Mesenchymal stem cell (in vitro differentiated cells and primary cell): ENCODE data around the gene VAV2.

Source experiments
- DNase-seq: peaks from one replicate; pipeline ENCODE4 v3.0.0-alpha.2; 2013
- H2AFZ ChIP-seq: one replicate; pipeline ENCODE4 v1.6.1; 2013; ENCODE audit warnings: low read depth, mild to moderate bottlenecking, control low read depth, inconsistent platforms, low read length, moderate library complexity
- H2AK5ac ChIP-seq: 2 replicates; pipeline ENCODE4 v1.6.1; 2013; ENCODE audit warnings: low read length, moderate library complexity, mild to moderate bottlenecking, inconsistent platforms; ENCODE audit not compliant: severe bottlenecking
- H2BK120ac ChIP-seq: one replicate; pipeline ENCODE4 v1.6.1; 2013; ENCODE audit warnings: low read depth, mild to moderate bottlenecking, inconsistent platforms, low read length, moderate library complexity
- H2BK12ac ChIP-seq, 2 experiments: one replicate each; pipeline ENCODE4 v1.6.1; 2013; ENCODE audit warnings: inconsistent platforms in 2 of 2, low read length in 2 of 2, mild to moderate bottlenecking in 2 of 2, moderate library complexity in 2 of 2, control low read depth in 1 of 2
- H2BK15ac ChIP-seq: one replicate; pipeline ENCODE4 v1.6.1; 2013; ENCODE audit warnings: mild to moderate bottlenecking, low read depth, inconsistent platforms; ENCODE audit not compliant: poor library complexity, severe bottlenecking
- H2BK5ac ChIP-seq: 2 replicates; pipeline ENCODE4 v1.6.1; 2013; ENCODE audit warnings: low read depth, mild to moderate bottlenecking, low read length, control low read depth, inconsistent platforms; ENCODE audit not compliant: poor library complexity, severe bottlenecking
- H3K14ac ChIP-seq, 2 experiments: one replicate each; pipeline ENCODE4 v1.6.1; 2013; ENCODE audit warnings: inconsistent platforms in 2 of 2, low read length in 2 of 2, control low read depth in 1 of 2, mild to moderate bottlenecking in 1 of 2, moderate library complexity in 1 of 2
- H3K18ac ChIP-seq, 2 experiments: one replicate each; pipeline ENCODE4 v1.6.1; 2013; ENCODE audit warnings: inconsistent platforms in 2 of 2, low read length in 2 of 2, control low read depth in 1 of 2, low read depth in 1 of 2, mild to moderate bottlenecking in 1 of 2
- H3K23ac ChIP-seq, 2 experiments: one replicate each; pipeline ENCODE4 v1.6.1; 2013; ENCODE audit warnings: inconsistent platforms in 2 of 2, low read length in 2 of 2, mild to moderate bottlenecking in 2 of 2, moderate library complexity in 2 of 2, control low read depth in 1 of 2
- H3K27ac ChIP-seq: 2 replicates; pipeline ENCODE4 v1.5.1; 2013; ENCODE audit warnings: mild to moderate bottlenecking, moderate library complexity, low read length, control low read depth, inconsistent platforms; ENCODE audit not compliant: poor library complexity, severe bottlenecking
- H3K27me3 ChIP-seq, 2 experiments: 2 replicates each; pipeline versions ENCODE4 v1.6.1 to v1.7.0; 2013; ENCODE audit warnings: low read length in 2 of 2, mild to moderate bottlenecking in 2 of 2, moderate library complexity in 2 of 2, control low read depth in 1 of 2, inconsistent platforms in 1 of 2; ENCODE audit not compliant: control insufficient read depth in 1 of 2, insufficient read depth in 1 of 2
- H3K36me3 ChIP-seq, 2 experiments: 2 replicates each; pipeline versions ENCODE4 v1.6.1 to v1.7.0; 2013; ENCODE audit warnings: low read length in 2 of 2, control low read depth in 1 of 2, inconsistent platforms in 1 of 2, low read depth in 1 of 2, mild to moderate bottlenecking in 1 of 2; ENCODE audit not compliant: insufficient read depth in 2 of 2, control insufficient read depth in 1 of 2
- H3K4ac ChIP-seq, 2 experiments: one replicate each; pipeline ENCODE4 v1.6.1; 2013; ENCODE audit warnings: inconsistent platforms in 2 of 2, low read length in 2 of 2, mild to moderate bottlenecking in 2 of 2, moderate library complexity in 2 of 2, control low read depth in 1 of 2, low read depth in 1 of 2
- H3K4me1 ChIP-seq: 2 replicates; pipeline ENCODE4 v1.6.1; 2013; ENCODE audit warnings: low read depth, low read length, control low read depth; ENCODE audit not compliant: control insufficient read depth, insufficient read depth
- H3K4me2 ChIP-seq: 2 replicates; pipeline ENCODE4 v1.6.1; 2013; ENCODE audit warnings: low read length, mild to moderate bottlenecking, inconsistent platforms; ENCODE audit not compliant: poor library complexity, severe bottlenecking
- H3K4me3 ChIP-seq, 2 experiments: 2 replicates each; pipeline versions ENCODE4 v1.5.1 to v1.7.0; 2013; ENCODE audit warnings: low read length in 2 of 2, mild to moderate bottlenecking in 2 of 2, control low read depth in 1 of 2, low read depth in 1 of 2; ENCODE audit not compliant: insufficient read depth in 1 of 2
- H3K79me1 ChIP-seq: replicated peaks from 2 replicates; pipeline ENCODE4 v1.6.1; 2013; ENCODE audit warnings: mild to moderate bottlenecking, control low read depth, low read length, inconsistent platforms; ENCODE audit not compliant: poor library complexity, severe bottlenecking
- H3K9ac ChIP-seq: 2 replicates; pipeline ENCODE4 v1.7.0; 2013; ENCODE audit warnings: mild to moderate bottlenecking, low read length, moderate library complexity
- H3K9me3 ChIP-seq: 2 replicates; pipeline ENCODE4 v1.7.0; 2013; ENCODE audit warnings: mild to moderate bottlenecking, low read length; ENCODE audit not compliant: control insufficient read depth
- H4K8ac ChIP-seq: one replicate; pipeline ENCODE4 v1.6.1; 2013; ENCODE audit warnings: inconsistent platforms, mild to moderate bottlenecking, low read length, moderate library complexity
- H4K91ac ChIP-seq: one replicate; pipeline ENCODE4 v1.6.1; 2013; ENCODE audit warnings: mild to moderate bottlenecking, low read length, inconsistent platforms
- WGBS: methylation state at CpG from one replicate; pipeline ENCODE4 v1.1.7; 2013; ENCODE audit warnings: mixed read lengths; 5-methylcytosine and 5-hydroxymethylcytosine counted together

VAV2 gene

DNA sequence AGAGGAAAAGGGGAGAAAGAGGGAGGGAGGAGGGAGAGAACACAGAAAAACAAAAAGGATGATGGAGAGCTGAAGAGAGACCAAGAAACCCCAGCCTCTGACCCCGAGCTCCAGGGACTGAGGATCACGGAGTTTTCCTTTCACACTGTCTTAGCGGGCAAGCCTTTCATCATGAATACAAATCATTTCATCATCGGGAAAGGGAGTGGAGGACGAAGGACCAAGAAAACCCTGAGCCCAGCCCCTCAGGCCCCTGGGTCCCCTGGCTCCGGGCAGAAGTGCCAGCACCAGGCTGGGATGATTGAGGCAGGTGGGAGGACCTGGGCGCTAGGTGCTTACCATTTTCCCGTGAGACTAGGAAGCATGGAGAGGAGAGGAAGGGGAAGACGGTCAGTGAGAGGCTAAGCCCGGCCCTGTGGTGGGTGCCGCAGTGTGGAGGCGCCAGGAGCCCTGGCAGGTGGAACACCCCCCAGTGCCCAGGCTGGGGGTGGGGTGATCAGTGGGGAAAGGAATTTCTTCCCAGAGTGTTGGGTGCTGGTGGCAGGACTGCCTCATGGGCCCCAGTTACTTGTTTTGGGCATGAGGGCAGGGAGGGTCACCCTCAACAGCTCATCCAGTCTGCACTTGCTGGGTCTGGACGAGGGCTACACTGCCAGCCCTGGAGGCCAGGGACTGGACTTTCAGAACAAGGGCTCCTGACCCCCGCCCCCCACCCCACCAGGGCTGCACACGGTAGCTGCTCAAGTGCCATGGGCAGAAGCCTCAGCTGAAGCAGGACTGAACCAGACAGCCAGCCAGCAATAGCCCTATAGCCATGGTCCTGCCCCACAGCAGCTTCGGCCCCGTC, 205.0 kb downstream of the VAV2 start:
- Histone ChIP-seq H3K79me1 (peaks cover 36% of the 10 kb centered on the region), H2AFZ (no peak overlapping the region), H3K18ac (peak overlapping the region in 1 of 2 experiments; percentile 15), H3K23ac (no peak overlapping the region), H3K9me3 (no peaks in the 10 kb centered on the region), H2BK5ac (no peak overlapping the region), H2BK120ac (no peak overlapping the region), H3K4ac (no peak overlapping the region), H4K8ac (no peak overlapping the region), H3K14ac (no peak overlapping the region), H2BK12ac (no peak overlapping the region), H3K27me3 (no peaks in the 10 kb centered on the region), H3K4me2 (no peak overlapping the region), H4K91ac (no peak overlapping the region), H3K36me3 (peaks cover 46 to 96% of the 10 kb centered on the region in 2 experiments), H3K27ac (no peak overlapping the region), H3K4me1 (peaks cover 18% of the 10 kb centered on the region), H2BK15ac (no peak overlapping the region), H2AK5ac (no peak overlapping the region), H3K4me3 (no peak overlapping the region), H3K9ac (no peak overlapping the region)
- DNase-seq: no peak
- 92% methylated on average over 16 of the region's 17 CpGs for WGBS

DNA sequence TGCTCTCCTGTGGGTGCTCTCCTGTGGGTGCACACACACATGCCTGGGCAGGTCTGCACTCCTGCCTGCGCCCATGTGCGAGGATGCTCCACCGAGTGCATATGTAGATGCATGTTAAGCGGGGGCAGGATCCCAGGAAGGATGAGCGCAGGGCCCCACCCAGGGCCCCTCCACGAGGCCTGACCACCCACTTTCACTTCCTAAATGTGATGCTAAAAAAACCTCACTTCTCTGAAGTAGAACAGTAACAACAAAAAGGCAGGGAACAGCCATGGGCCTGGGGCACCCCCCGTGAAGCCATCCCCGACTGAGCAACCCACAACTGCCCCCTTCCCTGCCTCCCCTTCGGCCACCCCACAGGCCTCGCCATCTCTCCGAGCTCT, 205.8 kb downstream of the VAV2 start:
- Histone ChIP-seq H3K23ac (no peak overlapping the region), H4K91ac (no peak overlapping the region), H2AFZ (no peak overlapping the region), H2AK5ac (no peak overlapping the region), H3K4ac (no peak overlapping the region), H3K18ac (no peak overlapping the region), H3K36me3 (peaks cover 42 to 93% of the 10 kb centered on the region in 2 experiments), H3K9me3 (no peaks in the 10 kb centered on the region), H4K8ac (no peak overlapping the region), H3K4me2 (no peak overlapping the region), H3K27ac (no peak overlapping the region), H3K14ac (no peak overlapping the region), H3K9ac (no peak overlapping the region), H2BK12ac (no peak overlapping the region), H2BK15ac (no peak overlapping the region), H3K79me1 (peaks cover 31% of the 10 kb centered on the region), H2BK120ac (no peak overlapping the region), H3K4me1 (peaks cover 18% of the 10 kb centered on the region), H2BK5ac (no peak overlapping the region), H3K27me3 (no peaks in the 10 kb centered on the region), H3K4me3 (no peak overlapping the region)
- 99% methylated on average over 9 of the region's 11 CpGs for WGBS
- DNase-seq: no peak

GRCh38 chr9:133785753-133786370, 206.3 kb downstream of the VAV2 start:
- H3K4ac ChIP-seq: no peak overlapping the region

GRCh38 chr9:133784731-133785561, 207.2 kb downstream of the VAV2 start:
- no peak overlapping the region for H2BK12ac ChIP-seq
- no peak overlapping the region for H2AK5ac ChIP-seq
- H3K4me1 ChIP-seq: peaks cover 23% of the 10 kb centered on the region
- no peak overlapping the region for H2BK5ac ChIP-seq
- no peak overlapping the region for H3K14ac ChIP-seq
- no peak overlapping the region for H3K4ac ChIP-seq
- no peak overlapping the region for H2BK15ac ChIP-seq
- H3K9ac ChIP-seq: no peak overlapping the region
- H3K79me1 ChIP-seq: peaks cover 35% of the 10 kb centered on the region
- H3K4me2 ChIP-seq: no peak overlapping the region
- H3K4me3 ChIP-seq: no peak overlapping the region
- no peak overlapping the region for H4K91ac ChIP-seq
- no peak overlapping the region for H3K27ac ChIP-seq
- no peak overlapping the region for H3K23ac ChIP-seq
- H4K8ac ChIP-seq: no peak overlapping the region
- H3K9me3 ChIP-seq: no peaks in the 10 kb centered on the region
- DNase-seq: no peak
- H3K27me3 ChIP-seq: no peaks in the 10 kb centered on the region
- H2AFZ ChIP-seq: no peak overlapping the region
- no peak overlapping the region for H3K18ac ChIP-seq
- H2BK120ac ChIP-seq: no peak overlapping the region
- WGBS: 98% methylated on average over 24 of the region's 25 CpGs
- peaks cover 38 to 93% of the 10 kb centered on the region in 2 experiments for H3K36me3 ChIP-seq

More at GRCh38 chr9:133785753-133786370, 206.3 kb downstream of the VAV2 start:
- no peak overlapping the region for H3K18ac ChIP-seq
- no peak overlapping the region for H2BK120ac ChIP-seq
- H3K9ac ChIP-seq: no peak overlapping the region
- no peak overlapping the region for H3K27ac ChIP-seq
- no peak for DNase-seq
- H4K8ac ChIP-seq: no peak overlapping the region
- no peak overlapping the region for H2BK12ac ChIP-seq
- H2AK5ac ChIP-seq: no peak overlapping the region
- H3K4me1 ChIP-seq: peaks cover 21% of the 10 kb centered on the region
- no peak overlapping the region for H3K4me2 ChIP-seq
- 97% methylated on average over 16 of the region's 16 CpGs for WGBS
- no peak overlapping the region for H2BK15ac ChIP-seq
- H3K14ac ChIP-seq: no peak overlapping the region
- H2BK5ac ChIP-seq: no peak overlapping the region
- no peak overlapping the region for H3K4me3 ChIP-seq
- H3K27me3 ChIP-seq: no peaks in the 10 kb centered on the region
- H4K91ac ChIP-seq: no peak overlapping the region
- peaks cover 43 to 93% of the 10 kb centered on the region in 2 experiments for H3K36me3 ChIP-seq
- no peaks in the 10 kb centered on the region for H3K9me3 ChIP-seq
- no peak overlapping the region for H3K23ac ChIP-seq
- H3K79me1 ChIP-seq: peaks cover 30% of the 10 kb centered on the region
- no peak overlapping the region for H2AFZ ChIP-seq
